ENCODE results near the gene MRAS.

Gene MRAS

GRCh38 chr3:138389841-138390581 lies 41.6 kb downstream of the MRAS start (continued):
- TF ChIP-seq ZNF18 (tag by site-specific recombination; IDR thresholded peaks at IDR 0.05) (no peak), ZNF211 (tag by site-specific recombination; IDR thresholded peaks at IDR 0.05; ENCODE audit: low read depth) (no peak), ZBTB7A (tag by site-specific recombination; IDR thresholded peaks at IDR 0.05; ENCODE audit: low read depth) (no peak), ZNF37A (tag by site-specific recombination; IDR thresholded peaks at IDR 0.05) (no peak), EGR2 (tag by site-specific recombination; IDR thresholded peaks at IDR 0.05; ENCODE audit: low read depth) (peak; percentile 89), PATZ1 (tag by site-specific recombination; IDR thresholded peaks at IDR 0.05) (no peak), ZFHX2 (tag by site-specific recombination; conservative IDR thresholded peaks at IDR 0.05) (peak; percentile 82), ZNF184 (tag by site-specific recombination; IDR thresholded peaks at IDR 0.05) (no peak), ZNF639 (tag by site-specific recombination; IDR thresholded peaks at IDR 0.05) (no peak), ZNF394 (tag by site-specific recombination; IDR thresholded peaks at IDR 0.05; ENCODE audit: borderline replicate concordance) (no peak), ZNF248 (tag by site-specific recombination; IDR thresholded peaks at IDR 0.05) (no peak), ZNF777 (tag by site-specific recombination; IDR thresholded peaks at IDR 0.05; ENCODE audit: borderline replicate concordance) (no peak), ZNF621 (tag by site-specific recombination; IDR thresholded peaks at IDR 0.05) (no peak), ZNF2 (tag by site-specific recombination; IDR thresholded peaks at IDR 0.05) (no peak), ZNF239 (tag by site-specific recombination; IDR thresholded peaks at IDR 0.05) (no peak), KLF10 (tag by site-specific recombination; IDR thresholded peaks at IDR 0.05) (no peak), ZNF623 (tag by site-specific recombination; IDR thresholded peaks at IDR 0.05) (no peak), ZNF292 (tag by site-specific recombination; IDR thresholded peaks at IDR 0.05; ENCODE audit: borderline replicate concordance, low read depth) (no peak), ZFP37 (tag by site-specific recombination; IDR thresholded peaks at IDR 0.05) (no peak), ZNF660 (tag by site-specific recombination; IDR thresholded peaks at IDR 0.05) (no peak), GLIS1 (tag by site-specific recombination; IDR thresholded peaks at IDR 0.05) (peak; percentile 58), SALL2 (tag by site-specific recombination; IDR thresholded peaks at IDR 0.05; ENCODE audit: borderline replicate concordance) (no peak), ZIC2 (tag by site-specific recombination; IDR thresholded peaks at IDR 0.05) (peak; percentile 74), ZNF335 (tag by site-specific recombination; conservative IDR thresholded peaks at IDR 0.05) (no peak), ZNF473 (tag by site-specific recombination; IDR thresholded peaks at IDR 0.05) (no peak), KLF16 (tag by site-specific recombination; IDR thresholded peaks at IDR 0.05) (no peak), ZNF324 (tag by site-specific recombination; IDR thresholded peaks at IDR 0.05) (no peak), ZBTB48 (tag by site-specific recombination; IDR thresholded peaks at IDR 0.05) (0 out of 2 replicates have a peak, but pooled peaks have one; percentile 28), ZNF10 (tag by site-specific recombination; IDR thresholded peaks at IDR 0.05) (no peak), TCF7L2 (IDR thresholded peaks at IDR 0.05; ENCODE audit: borderline replicate concordance, low read depth, low read length) (no peak), ZNF416 (tag by site-specific recombination; IDR thresholded peaks at IDR 0.05) (no peak), ZNF704 (tag by site-specific recombination; IDR thresholded peaks at IDR 0.05) (no peak), PRDM1 (tag by site-specific recombination; IDR thresholded peaks at IDR 0.05) (peak; percentile 69; the same call in 1 of the 2 replicates), ZNF341 (tag by site-specific recombination; IDR thresholded peaks at IDR 0.05; ENCODE audit: low read depth) (no peak)

Data from HEK293 (cell line).